GM12878 (cell line): ENCODE results near the gene CMTM5. TPM values are rescaled to one million over a fixed set of nuclear protein-coding genes. Genes with fewer than 3 reads are reported as not detected.

Experiments used
- ATAC-seq: fragments of 200-7000 bp; cut with Tn5 transposase; 3 replicates; pipeline ENCODE4 v1.9.1; 2020; ENCODE audit warnings: mild to moderate bottlenecking, moderate library complexity
- BruUV-seq: library from RNA; stranded (reverse); fragments of 400-500 nt; replicated peaks from 2 replicates; lab custom pipeline; 2021; lab: Mats Ljungman, UMichigan
- CTCF ChIA-PET: fragments of 300-600 bp; sonication (Branson Sonifier 250); formaldehyde crosslinking; extraction: SDS; loops from one replicate; lab custom pipeline; 2021; ENCODE audit warnings: inconsistent platforms; lab: Yijun Ruan, JAX
- POLR2A ChIA-PET: fragments of 350-600 bp; formaldehyde crosslinking; extraction: SDS; loops from one replicate; lab custom pipeline; 2021; ENCODE audit warnings: inconsistent platforms; lab: Charles Lee
- RAD21 ChIA-PET: fragments of 300-600 bp; sonication (Branson Sonifier 250); formaldehyde crosslinking; loops from one replicate; lab custom pipeline; 2023; ENCODE audit warnings: antibody characterized with exemption; ENCODE audit not compliant: unreplicated experiment; lab: Charles Lee
- SMC1A ChIA-PET: fragments of 300-600 bp; sonication (Branson Sonifier 250); formaldehyde crosslinking; loops from one replicate; lab custom pipeline; 2023; ENCODE audit not compliant: unreplicated experiment, uncharacterized antibody; lab: Charles Lee
- DNase-seq: peaks from one replicate; pipeline ENCODE4 v3.0.0-alpha.2; 2011; ENCODE audit warnings: low read depth, low spot score
- FAIRE-seq: peaks from 3 replicates; lab custom pipeline; 2011; peaks lifted over from hg19 to GRCh38; lab: Jason Lieb, UNC
- H2AFZ ChIP-seq: 2 replicates; pipeline ENCODE4 v1.6.0; 2011; ENCODE audit warnings: low read depth, low read length, control low read depth; ENCODE audit not compliant: control insufficient read depth
- H3K27ac ChIP-seq: 2 replicates; pipeline ENCODE4 v1.5.1; 2011; ENCODE audit warnings: control low read depth; ENCODE audit not compliant: control insufficient read depth, insufficient read depth
- H3K27me3 ChIP-seq, 2 experiments: replicated peaks in 1 of 2; 2 replicates each; pipeline versions ENCODE4 v1.6.0 to v1.6.1; 2011; ENCODE audit warnings: low read length in 1 of 2; ENCODE audit not compliant: control insufficient read depth in 2 of 2, insufficient read depth in 2 of 2
- H3K36me3 ChIP-seq, 2 experiments: 2 replicates each; pipeline ENCODE4 v1.5.1; 2011; ENCODE audit warnings: low read length in 1 of 2; ENCODE audit not compliant: control insufficient read depth in 2 of 2, insufficient read depth in 2 of 2
- H3K4me1 ChIP-seq: 2 replicates; pipeline ENCODE4 v1.6.1; 2011; ENCODE audit warnings: mild to moderate bottlenecking, low read length, moderate library complexity, mixed read lengths; ENCODE audit not compliant: control insufficient read depth, insufficient read depth
- H3K4me2 ChIP-seq: 2 replicates; pipeline ENCODE4 v1.6.0; 2011; ENCODE audit warnings: control low read depth; ENCODE audit not compliant: control insufficient read depth, insufficient read depth
- H3K4me3 ChIP-seq: fragments of 200-600 bp; sonication (generic); 2 replicates; pipeline ENCODE4 v1.5.1; 2016
- H3K79me2 ChIP-seq: 2 replicates; pipeline ENCODE4 v1.6.0; 2011; ENCODE audit warnings: low read length; ENCODE audit not compliant: control insufficient read depth, insufficient read depth
- H3K9ac ChIP-seq: 2 replicates; pipeline ENCODE4 v1.8.0; 2011; ENCODE audit warnings: low read length, control low read depth, mixed read lengths; ENCODE audit not compliant: control insufficient read depth, insufficient read depth
- H3K9me3 ChIP-seq: replicated peaks from 3 replicates; pipeline ENCODE4 v1.5.1; 2011; ENCODE audit warnings: mild to moderate bottlenecking, low read length; ENCODE audit not compliant: control insufficient read depth, insufficient read depth
- H4K20me1 ChIP-seq: 2 replicates; pipeline ENCODE4 v1.6.0; 2011; ENCODE audit not compliant: control insufficient read depth, insufficient read depth
- ATF2 ChIP-seq: IDR thresholded peaks from 2 replicates; pipeline ENCODE4 v1.6.1; 2012; ENCODE audit warnings: low read length, inconsistent platforms
- GATAD2B ChIP-seq: fragments of 450-650 bp; conservative IDR thresholded peaks from 2 replicates; pipeline ENCODE4 v1.6.1; 2017; ENCODE audit warnings: low read depth, mild to moderate bottlenecking, moderate library complexity
- IRF4 ChIP-seq: IDR thresholded peaks from 2 replicates; pipeline ENCODE4 v1.6.1; 2011; ENCODE audit warnings: low read depth, low read length
- MYB ChIP-seq: fragments of 150-350 bp; IDR thresholded peaks from 2 replicates; pipeline ENCODE4 v1.6.1; 2014; ENCODE audit warnings: mild to moderate bottlenecking, low read depth, low read length, borderline replicate concordance
- PAX5 ChIP-seq: IDR thresholded peaks from 2 replicates; pipeline ENCODE4 v1.6.1; 2011; ENCODE audit warnings: low read depth, low read length, borderline replicate concordance
- PBX3 ChIP-seq: IDR thresholded peaks from 2 replicates; pipeline ENCODE4 v1.6.1; 2011; ENCODE audit warnings: mild to moderate bottlenecking, low read depth, low read length, moderate library complexity; ENCODE audit not compliant: insufficient replicate concordance
- PKNOX1 ChIP-seq: fragments of 450-650 bp; IDR thresholded peaks from 2 replicates; pipeline ENCODE4 v1.6.1; 2016; ENCODE audit warnings: mild to moderate bottlenecking
- RFX5 ChIP-seq: IDR thresholded peaks from 2 replicates; pipeline ENCODE4 v1.6.1; 2011; ENCODE audit warnings: low read depth, low read length, improper control_type of control experiment
- SREBF1 ChIP-seq: IDR thresholded peaks from 2 replicates; pipeline ENCODE4 v1.6.1; 2012; ENCODE audit warnings: mild to moderate bottlenecking, low read length
- TBL1XR1 ChIP-seq: IDR thresholded peaks from 2 replicates; pipeline ENCODE4 v1.6.1; 2012; ENCODE audit warnings: low read depth, low read length, improper control_type of control experiment
- WGBS: methylation state at CpG from one replicate; pipeline ENCODE4 v1.1.6; 2016; ENCODE audit warnings: low lambda C conversion rate; ENCODE audit not compliant: insufficient replicate concordance, insufficient coverage; ENCODE audit errors: missing lambda C conversion rate; 5-methylcytosine and 5-hydroxymethylcytosine counted together
- in situ Hi-C: fragments of 300-500 bp; cut with MboI; formaldehyde crosslinking; loops from 9 replicates; pipeline ENCODE4 v1.14.3; 2018; ENCODE audit warnings: mixed read lengths
- intact Hi-C: fragments of 100-400 bp; cut with micrococcal nuclease; formaldehyde crosslinking; loops from one replicate; pipeline ENCODE4 v1.14.2; 2022; ENCODE audit not compliant: unreplicated experiment
- polyA plus RNA-seq, 11 experiments: library from polyadenylated mRNA; depleted of rRNA in 4 of 11; unstranded in 6 of 11; stranded (reverse) in 5 of 11; fragments of >200 nt; fragmentation: Nextera tagmentation in 4 of 11; fragmentation: Illumina TruSeq in 1 of 11; extraction: Ambion mirVana in 4 of 11; extraction: Trizol in 1 of 11; gene quantifications; 1 replicate in 1 of 11; 2 replicates in 10 of 11; pipeline versions ENCODE4 v1.2.1 to v1.2.3, GENCODE V29; 2011 to 2016; ENCODE audit warnings: inconsistent platforms in 2 of 11, missing spikeins in 2 of 11, low read depth in 1 of 11
- total RNA-seq, 4 experiments: library from RNA; depleted of rRNA in 3 of 4; stranded (reverse); fragments of >200 nt in 3 of 4; fragmentation: Illumina TruSeq in 1 of 4; extraction: Trizol in 1 of 4; gene quantifications; 2 replicates each; pipeline versions ENCODE4 v1.2.1 to v1.2.3, GENCODE V29; 2013 to 2021

The CMTM5 gene
- total and polyA plus RNA-seq, 10 of the 15 experiments (the other 5 are each of a cell fraction or from before 2014, with no cell fraction given) = not detected

GRCh38 chr14:23373041-23373440 lies 3.8 kb upstream of the CMTM5 start:
- no peaks in the 10 kb centered on the region for H3K36me3 ChIP-seq
- ChIA-PET RAD21 (no interaction called here), SMC1A (no interaction called here), CTCF (no interaction called here), POLR2A (no interaction called here)
- no peak overlapping the region for H3K4me2 ChIP-seq
- H4K20me1 ChIP-seq = no peaks in the 10 kb centered on the region
- no peak overlapping the region for H2AFZ ChIP-seq
- intact Hi-C loops (no loop called here), in situ Hi-C loops (no loop called here)
- FAIRE-seq (no peak), DNase-seq (no peak), ATAC-seq (no peak)
- no peak overlapping the region for H3K9ac ChIP-seq
- no peak for TF ChIP-seq ATF2
- no peaks in the 10 kb centered on the region for H3K79me2 ChIP-seq
- BruUV-seq = no TSS peak
- no peak overlapping the region for H3K27ac ChIP-seq
- no peaks in the 10 kb centered on the region for H3K4me1 ChIP-seq
- H3K9me3 ChIP-seq = no peaks in the 10 kb centered on the region
- H3K27me3 ChIP-seq = no peaks in the 10 kb centered on the region; a peak in 1 of 4 replicates
- WGBS = 0% methylated on average over 3 of the region's 3 CpGs
- H3K4me3 ChIP-seq = no peak overlapping the region

GRCh38 chr14:23375527-23376251 lies 1.2 kb upstream of the CMTM5 start:
- Histone ChIP-seq H3K9ac (no peak overlapping the region), H2AFZ (no peak overlapping the region), H4K20me1 (no peaks in the 10 kb centered on the region), H3K4me3 (no peak overlapping the region), H3K4me2 (no peak overlapping the region), H3K79me2 (no peaks in the 10 kb centered on the region), H3K36me3 (no peaks in the 10 kb centered on the region), H3K27me3 (no peaks in the 10 kb centered on the region; a peak in 1 of 4 replicates), H3K27ac (no peak overlapping the region), H3K4me1 (no peaks in the 10 kb centered on the region), H3K9me3 (no peaks in the 10 kb centered on the region)
- no peak for ATAC-seq
- WGBS = 60% methylated on average over 21 of the region's 21 CpGs
- intact Hi-C loops (no loop called here), in situ Hi-C loops (no loop called here)
- BruUV-seq = no TSS peak
- FAIRE-seq = no peak
- POLR2A ChIA-PET = no interaction called here
- SMC1A ChIA-PET = no interaction called here
- RAD21 ChIA-PET = no interaction called here
- TF ChIP-seq IRF4 = no peak
- TF ChIP-seq GATAD2B = no peak
- TF ChIP-seq TBL1XR1 = no peak
- no peak for TF ChIP-seq PAX5
- TF ChIP-seq SREBF1 = no peak
- TF ChIP-seq RFX5 = no peak
- no peak for TF ChIP-seq PBX3
- no peak for TF ChIP-seq PKNOX1
- TF ChIP-seq MYB = no peak
- CTCF ChIA-PET = interaction anchor here (2.4 to 5.7 kb wide), 2 partner anchors 110 to 255 kb away, joined by 6 to 52 read pairs; no protein-coding TSS in a partner anchor
- no peak for DNase-seq
